ENCODE measurements around the gene UBL7.

DNA sequence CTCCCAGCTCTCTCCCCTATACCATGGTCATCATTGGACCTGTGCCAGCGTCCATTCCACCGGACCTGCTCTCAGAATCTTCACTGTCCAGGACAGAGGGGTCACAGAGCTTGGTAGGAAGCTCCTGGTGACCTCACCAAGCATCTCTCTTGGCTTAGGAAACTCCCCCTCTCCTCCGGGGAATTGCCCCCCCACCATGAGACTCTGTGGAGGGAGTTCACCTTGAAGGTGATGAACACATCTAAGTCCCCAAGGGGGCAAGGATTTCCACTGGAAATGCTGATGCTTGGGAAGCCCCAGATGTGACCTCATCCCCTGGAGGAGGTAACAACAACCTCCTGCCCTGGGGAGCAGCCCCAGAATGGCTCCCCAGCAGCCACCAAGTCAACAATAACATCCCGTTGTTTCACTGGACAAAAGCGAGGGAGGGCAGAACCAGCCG, 30.4 kb downstream of the UBL7 start:
- no peak for TF ChIP-seq CTCF (IDR thresholded peaks at IDR 0.05)
- no peak for TF ChIP-seq POLR2A (IDR thresholded peaks at IDR 0.05)
